H7 (cell line): ENCODE measurements around the gene MPPED2. TPM values are rescaled to one million over a fixed set of nuclear protein-coding genes. Genes with fewer than 3 reads are reported as not detected.
A peak's percentile ranks its signal among the peaks of the same experiment; 100 is the strongest.

Experiments used
- DNase-seq: peaks from one replicate; pipeline ENCODE4 v3.0.0; 2012
- H3K27me3 ChIP-seq: 2 replicates; pipeline ENCODE4 v1.6.0; 2011; ENCODE audit warnings: mild to moderate bottlenecking, low read length; ENCODE audit not compliant: control insufficient read depth, insufficient read depth
- H3K36me3 ChIP-seq: replicated peaks from 2 replicates; pipeline ENCODE4 v1.5.1; 2011; ENCODE audit warnings: low read length; ENCODE audit not compliant: control insufficient read depth, insufficient read depth
- H3K4me3 ChIP-seq: 2 replicates; pipeline ENCODE4 v1.5.1; 2011; ENCODE audit warnings: low read depth, mild to moderate bottlenecking, control low read depth, low read length, moderate library complexity; ENCODE audit not compliant: insufficient read depth
- total RNA-seq: library from RNA; depleted of rRNA; stranded (reverse); fragments of >200 nt; shearing (Covaris generic); gene quantifications from 2 replicates; pipeline ENCODE4 v1.2.3, GENCODE V29; 2014; rRNA removed

The MPPED2 gene
- 0.48 and 0.89 TPM in 2 replicates for total RNA-seq

GRCh38 chr11:30586251-30587144, at the start of gene MPPED2:
Gene MPPED2, minus strand, starts transcription at chr11:30586353. Its CDS starts 5,980 bp downstream, at chr11:30580373.
- DNase-seq = peak; percentile 91
- peak within 1 kb of the TSS; percentile 73 for H3K4me3 ChIP-seq
- peaks cover 32% of the 10 kb centered on the region for H3K27me3 ChIP-seq

GRCh38 chr11:30635401-30635989, 49.3 kb upstream of the MPPED2 start:
- Histone ChIP-seq H3K4me3 (no peak overlapping the region), H3K36me3 (no peaks in the 10 kb centered on the region), H3K27me3 (no peaks in the 10 kb centered on the region)
- peak; percentile 56 for DNase-seq

More at GRCh38 chr11:30586251-30587144, at the start of gene MPPED2:
- H3K36me3 ChIP-seq = no peaks in the 10 kb centered on the region

- DNase-seq = no peak
- Histone ChIP-seq H3K4me3 (no peak overlapping the region), H3K27me3 (no peaks in the 10 kb centered on the region), H3K36me3 (no peaks in the 10 kb centered on the region)
Measured at GRCh38 chr11:30631148-30631547, 45.0 kb upstream of the MPPED2 start.

GRCh38 chr11:30619767-30620166, 33.6 kb upstream of the MPPED2 start:
- Histone ChIP-seq H3K36me3 (no peaks in the 10 kb centered on the region), H3K4me3 (no peak overlapping the region), H3K27me3 (no peaks in the 10 kb centered on the region)
- DNase-seq = no peak

GRCh38 chr11:30617762-30618161, 31.6 kb upstream of the MPPED2 start:
- Histone ChIP-seq H3K36me3 (no peaks in the 10 kb centered on the region), H3K27me3 (no peaks in the 10 kb centered on the region), H3K4me3 (no peak overlapping the region)
- DNase-seq = no peak

GRCh38 chr11:30610628-30611027, 24.5 kb upstream of the MPPED2 start:
- no peaks in the 10 kb centered on the region for H3K27me3 ChIP-seq
- H3K36me3 ChIP-seq = no peaks in the 10 kb centered on the region
- no peak for DNase-seq
- no peak overlapping the region for H3K4me3 ChIP-seq

GRCh38 chr11:30608534-30608933, 22.4 kb upstream of the MPPED2 start:
- no peaks in the 10 kb centered on the region for H3K27me3 ChIP-seq
- H3K4me3 ChIP-seq = no peak overlapping the region
- DNase-seq = no peak
- H3K36me3 ChIP-seq = no peaks in the 10 kb centered on the region

- Histone ChIP-seq H3K27me3 (no peaks in the 10 kb centered on the region), H3K4me3 (no peak overlapping the region), H3K36me3 (no peaks in the 10 kb centered on the region)
- DNase-seq = no peak
Measured at GRCh38 chr11:30605036-30605605, 19.0 kb upstream of the MPPED2 start.

GRCh38 chr11:30603357-30603756, 17.2 kb upstream of the MPPED2 start:
- Histone ChIP-seq H3K27me3 (no peaks in the 10 kb centered on the region), H3K4me3 (no peak overlapping the region), H3K36me3 (no peaks in the 10 kb centered on the region)
- no peak for DNase-seq

- Histone ChIP-seq H3K36me3 (no peaks in the 10 kb centered on the region), H3K4me3 (no peak overlapping the region), H3K27me3 (no peaks in the 10 kb centered on the region)
- DNase-seq = no peak
Measured at GRCh38 chr11:30596832-30597231, 10.7 kb upstream of the MPPED2 start.

- no peak for DNase-seq
- Histone ChIP-seq H3K27me3 (no peaks in the 10 kb centered on the region), H3K36me3 (no peaks in the 10 kb centered on the region), H3K4me3 (no peak overlapping the region)
Measured at GRCh38 chr11:30595934-30596333, 9.8 kb upstream of the MPPED2 start.

GRCh38 chr11:30594646-30595411, 8.7 kb upstream of the MPPED2 start:
- H3K36me3 ChIP-seq = no peaks in the 10 kb centered on the region
- no peak overlapping the region for H3K4me3 ChIP-seq
- H3K27me3 ChIP-seq = no peaks in the 10 kb centered on the region
- DNase-seq = no peak

- Histone ChIP-seq H3K4me3 (no peak overlapping the region), H3K27me3 (peaks cover 32% of the 10 kb centered on the region), H3K36me3 (no peaks in the 10 kb centered on the region)
- peak; percentile 9 for DNase-seq
Measured at GRCh38 chr11:30587269-30587812, 1.2 kb upstream of the MPPED2 start.

GRCh38 chr11:30585892-30586250, 282 bp downstream of the MPPED2 start:
- no peak for DNase-seq
- H3K27me3 ChIP-seq = peaks cover 32% of the 10 kb centered on the region
- H3K4me3 ChIP-seq = peak overlapping the region; percentile 73
- H3K36me3 ChIP-seq = no peaks in the 10 kb centered on the region
